ENCODE results near the gene ST8SIA3. TPM values are rescaled to one million over a fixed set of nuclear protein-coding genes. Genes with fewer than 3 reads are reported as not detected.
"Not testable (repeated sequence)": the region's sequence is repeated elsewhere in the genome, so short reads cannot be mapped to it uniquely, and the experiment has no call there.

The ST8SIA3 gene
- total and polyA plus RNA-seq, 12 donors: not detected

DNA sequence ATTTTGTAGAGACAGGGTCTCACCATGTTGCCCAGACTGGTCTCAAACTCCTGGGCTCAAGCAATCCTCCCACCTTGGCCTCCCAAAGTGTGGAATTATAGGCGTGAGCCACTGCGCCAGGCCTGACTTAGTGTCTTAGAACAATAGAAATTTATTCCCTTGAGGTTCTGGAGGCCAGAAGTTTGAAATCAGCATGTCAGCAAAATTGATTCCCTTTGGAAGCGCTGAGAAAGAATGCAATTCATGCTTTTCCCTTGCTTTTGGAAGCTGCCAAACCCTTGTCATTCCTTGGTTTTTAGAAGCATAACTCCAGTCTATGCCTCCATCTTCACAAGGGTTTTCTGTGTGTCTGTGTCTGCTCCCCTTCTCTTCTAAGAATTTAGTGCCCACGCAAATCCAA lies 20.7 kb downstream of the ST8SIA3 start:
- intact Hi-C loops (cut with DNase I): no loop called here
- peaks cover 0 to 23% (median 4%) of the 10 kb centered on the region in 7 donors for H3K27me3 ChIP-seq
- no peaks in the 10 kb centered on the region for H3K9me3 ChIP-seq
- DNase-seq (no peak), ATAC-seq (no peak)
- H3K4me3 ChIP-seq: no peak overlapping the region
- H3K4me1 ChIP-seq: no peaks in the 10 kb centered on the region
- TF ChIP-seq, protein P1, sequence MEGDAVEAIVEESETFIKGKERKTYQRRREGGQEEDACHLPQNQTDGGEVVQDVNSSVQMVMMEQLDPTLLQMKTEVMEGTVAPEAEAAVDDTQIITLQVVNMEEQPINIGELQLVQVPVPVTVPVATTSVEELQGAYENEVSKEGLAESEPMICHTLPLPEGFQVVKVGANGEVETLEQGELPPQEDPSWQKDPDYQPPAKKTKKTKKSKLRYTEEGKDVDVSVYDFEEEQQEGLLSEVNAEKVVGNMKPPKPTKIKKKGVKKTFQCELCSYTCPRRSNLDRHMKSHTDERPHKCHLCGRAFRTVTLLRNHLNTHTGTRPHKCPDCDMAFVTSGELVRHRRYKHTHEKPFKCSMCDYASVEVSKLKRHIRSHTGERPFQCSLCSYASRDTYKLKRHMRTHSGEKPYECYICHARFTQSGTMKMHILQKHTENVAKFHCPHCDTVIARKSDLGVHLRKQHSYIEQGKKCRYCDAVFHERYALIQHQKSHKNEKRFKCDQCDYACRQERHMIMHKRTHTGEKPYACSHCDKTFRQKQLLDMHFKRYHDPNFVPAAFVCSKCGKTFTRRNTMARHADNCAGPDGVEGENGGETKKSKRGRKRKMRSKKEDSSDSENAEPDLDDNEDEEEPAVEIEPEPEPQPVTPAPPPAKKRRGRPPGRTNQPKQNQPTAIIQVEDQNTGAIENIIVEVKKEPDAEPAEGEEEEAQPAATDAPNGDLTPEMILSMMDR (IDR thresholded peaks at IDR 0.05): no peak
- 85 to 87% methylated on average over 4 of the region's 4 CpGs for WGBS, 2 donors
- no peaks in the 10 kb centered on the region for H3K36me3 ChIP-seq
- H3K27ac ChIP-seq: no peak overlapping the region

GRCh38 chr18:57376503-57376902 lies 24.1 kb downstream of the ST8SIA3 start:
- no peak overlapping the region for H3K4me3 ChIP-seq
- intact Hi-C loops (cut with DNase I): loop anchor here in 1 of 10 donors (5.0 kb wide), 1 partner anchor 969 kb away; no protein-coding TSS in a partner anchor
- ATAC-seq (no peak), DNase-seq (no peak)
- no peaks in the 10 kb centered on the region for H3K36me3 ChIP-seq
- H3K4me1 ChIP-seq: no peaks in the 10 kb centered on the region
- H3K9me3 ChIP-seq: peaks cover 0 to 12% (median 0%) of the 10 kb centered on the region in 11 donors
- TF ChIP-seq, protein P1 (IDR thresholded peaks at IDR 0.05): no peak
- H3K27me3 ChIP-seq: peaks cover 0 to 17% (median 0%) of the 10 kb centered on the region in 7 donors
- WGBS, 2 donors: 62 to 88% methylated on average over 2 of the region's 2 CpGs
- H3K27ac ChIP-seq: no peak overlapping the region

GRCh38 chr18:57389271-57389670 lies 36.9 kb downstream of the ST8SIA3 start:
- H3K27ac ChIP-seq: no peak overlapping the region
- H3K27me3 ChIP-seq: peaks cover 0 to 20% (median 0%) of the 10 kb centered on the region in 7 donors
- no peaks in the 10 kb centered on the region for H3K36me3 ChIP-seq
- 45 to 50% methylated on average over 2 of the region's 2 CpGs for WGBS, 2 donors
- H3K4me1 ChIP-seq: no peaks in the 10 kb centered on the region
- intact Hi-C loops (cut with DNase I): no loop called here
- ATAC-seq (no peak), DNase-seq (no peak)
- peaks cover 0 to 5% (median 0%) of the 10 kb centered on the region in 11 donors for H3K9me3 ChIP-seq
- no peak overlapping the region for H3K4me3 ChIP-seq
- TF ChIP-seq, protein P1 (IDR thresholded peaks at IDR 0.05): no peak

DNA sequence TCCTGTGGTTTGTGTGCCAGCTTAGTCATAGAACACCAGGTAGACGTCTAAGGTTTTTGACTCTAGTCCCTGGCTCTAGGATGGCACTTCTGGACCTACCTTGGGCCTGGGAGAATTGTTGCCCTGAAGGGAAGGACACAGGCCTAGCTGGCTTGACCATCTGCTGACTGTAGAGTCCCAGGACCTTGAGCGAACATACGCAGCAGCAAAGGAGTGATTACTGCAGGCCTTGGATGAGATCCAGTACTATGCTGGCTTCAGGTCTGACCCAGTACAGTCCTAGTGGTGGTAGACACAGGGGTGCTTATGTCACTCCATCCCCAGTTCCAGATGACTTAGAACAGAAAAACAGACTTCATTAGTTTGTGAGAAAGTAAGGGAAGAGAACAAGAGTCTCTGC lies 37.7 kb downstream of the ST8SIA3 start:
- Histone ChIP-seq H3K27me3 (peaks cover 0 to 18% (median 0%) of the 10 kb centered on the region in 7 donors), H3K4me3 (no peak overlapping the region), H3K36me3 (no peaks in the 10 kb centered on the region), H3K9me3 (peaks cover 0 to 13% (median 4%) of the 10 kb centered on the region in 11 donors), H3K4me1 (no peaks in the 10 kb centered on the region), H3K27ac (no peak overlapping the region)
- TF ChIP-seq, protein P1 (IDR thresholded peaks at IDR 0.05): no peak
- ATAC-seq (no peak), DNase-seq (no peak)
- intact Hi-C loops (cut with DNase I): no loop called here
- WGBS, 2 donors: 53 to 65% methylated on average over 3 of the region's 3 CpGs

DNA sequence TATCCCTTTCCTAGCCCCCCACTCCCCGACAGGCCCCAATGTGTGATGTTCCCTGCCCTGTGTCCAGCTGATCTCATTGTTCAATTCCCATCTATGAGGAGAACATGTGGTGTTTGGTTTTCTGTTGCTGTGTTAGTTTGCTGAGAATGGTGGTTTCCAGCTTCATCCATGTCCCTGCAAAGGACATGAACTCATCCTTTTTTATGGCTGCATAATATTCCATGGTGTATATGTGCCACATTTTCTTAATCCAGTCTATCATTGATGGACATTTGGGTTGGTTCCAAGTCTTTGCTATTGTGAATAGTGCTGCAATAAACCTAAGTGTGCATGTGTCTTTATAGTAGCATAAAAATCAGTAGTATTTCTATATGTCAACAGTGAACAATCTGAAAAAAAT lies 42.4 kb downstream of the ST8SIA3 start:
- H3K27ac ChIP-seq; H3K4me1 ChIP-seq; ATAC-seq; intact Hi-C loops (cut with DNase I); H3K36me3 ChIP-seq; DNase-seq; H3K4me3 ChIP-seq: not testable (repeated sequence)
- WGBS, 2 donors: 76 to 94% methylated on average over 1 of the region's 1 CpG
- Histone ChIP-seq H3K9me3 (peaks cover 0 to 24% (median 10%) of the 10 kb centered on the region in 11 donors), H3K27me3 (peaks cover 0 to 13% (median 0%) of the 10 kb centered on the region in 7 donors)

DNA sequence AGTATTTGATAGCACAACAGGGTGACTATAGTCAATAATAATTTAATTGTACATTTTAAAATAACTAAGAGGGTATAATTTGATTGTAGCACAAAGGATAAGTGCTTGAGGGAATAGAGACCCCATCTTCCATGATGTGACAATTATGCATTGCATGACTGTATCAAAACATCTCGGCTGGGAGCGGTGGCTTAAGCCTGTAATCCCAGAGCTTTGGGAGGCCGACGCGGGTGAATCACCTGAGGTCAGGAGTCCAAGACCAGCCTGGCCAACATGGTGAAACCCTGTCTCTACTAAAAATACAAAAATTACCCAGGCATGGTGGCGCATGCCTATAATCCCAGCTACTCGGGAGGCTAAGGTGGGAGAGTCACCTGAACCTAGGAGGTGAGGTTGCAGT lies 44.5 kb downstream of the ST8SIA3 start:
- H3K9me3 ChIP-seq: peaks cover 0 to 23% (median 10%) of the 10 kb centered on the region in 11 donors
- H3K27ac ChIP-seq; H3K27me3 ChIP-seq; H3K4me1 ChIP-seq; intact Hi-C loops (cut with DNase I); H3K4me3 ChIP-seq; DNase-seq; ATAC-seq; H3K36me3 ChIP-seq: not testable (repeated sequence)
- 94 to 97% methylated on average over 7 of the region's 7 CpGs for WGBS, 2 donors

Measured in heart right ventricle (tissue), 16 donors.